Thyroid gland (tissue), 4 donors: ENCODE results near the gene TAS2R41. TPM values are rescaled to one million over a fixed set of nuclear protein-coding genes. Genes with fewer than 3 reads are reported as not detected.

ENCODE experiments used
- DNase-seq, 2 donors: peaks; one replicate each; pipeline ENCODE4 v3.0.0-alpha.2; 2019
- H3K27ac ChIP-seq, 3 donors: fragments of 200-600 bp; sonication (generic); 1 replicate in 2 of 3; 2 replicates in 1 of 3; pipeline ENCODE4 v1.5.1; 2016 to 2019; ENCODE audit warnings: mild to moderate bottlenecking in 1 of 3, moderate library complexity in 1 of 3
- H3K27me3 ChIP-seq: fragments of 200-600 bp; sonication (generic); one replicate; pipeline ENCODE4 v1.5.1; 2019
- H3K36me3 ChIP-seq, 2 donors: fragments of 200-600 bp; sonication (generic); one replicate each; pipeline ENCODE4 v1.5.1; 2016 to 2019
- H3K4me1 ChIP-seq, 2 donors: fragments of 200-600 bp; sonication (generic); one replicate each; pipeline ENCODE4 v1.5.1; 2017 to 2019
- H3K4me3 ChIP-seq, 3 donors: fragments of 200-600 bp; sonication (generic); replicated peaks in 1 of 3; 1 replicate in 2 of 3; 2 replicates in 1 of 3; pipeline ENCODE4 v1.5.1; 2016; ENCODE audit warnings: mild to moderate bottlenecking in 1 of 3
- H3K9me3 ChIP-seq: fragments of 200-600 bp; sonication (generic); one replicate; pipeline ENCODE4 v1.5.1; 2017
- CTCF ChIP-seq, 6 experiments: fragments of 200-600 bp in 3 of 6; fragments of 450-650 bp in 3 of 6; sonication (generic) in 3 of 6; IDR thresholded peaks; one replicate each; pipeline ENCODE4 v1.5.1; 2016 to 2019; ENCODE audit warnings: antibody characterized with exemption in 6 of 6, mild to moderate bottlenecking in 2 of 6, inconsistent platforms in 1 of 6, moderate library complexity in 1 of 6
- POLR2A ChIP-seq, 2 donors: fragments of 450-650 bp; IDR thresholded peaks; one replicate each; pipeline ENCODE4 v1.6.1; 2017; ENCODE audit warnings: antibody characterized with exemption in 2 of 2, mild to moderate bottlenecking in 2 of 2, moderate library complexity in 1 of 2
- WGBS, 2 donors: methylation state at CpG; one replicate each; pipeline ENCODE4 v1.1.5; 2017; 5-methylcytosine and 5-hydroxymethylcytosine counted together
- intact Hi-C: fragments of 100-400 bp; cut with DNase I; formaldehyde crosslinking; loops from one replicate; pipeline ENCODE4 v1.15.1; 2023
- total RNA-seq, 4 donors: library from RNA; depleted of rRNA; stranded (reverse); fragments of >200 nt; gene quantifications; one replicate each; pipeline ENCODE4 v1.2.3, GENCODE V29; 2016

Gene TAS2R41
- total RNA-seq, 4 donors from 2014 or later = not detected

DNA sequence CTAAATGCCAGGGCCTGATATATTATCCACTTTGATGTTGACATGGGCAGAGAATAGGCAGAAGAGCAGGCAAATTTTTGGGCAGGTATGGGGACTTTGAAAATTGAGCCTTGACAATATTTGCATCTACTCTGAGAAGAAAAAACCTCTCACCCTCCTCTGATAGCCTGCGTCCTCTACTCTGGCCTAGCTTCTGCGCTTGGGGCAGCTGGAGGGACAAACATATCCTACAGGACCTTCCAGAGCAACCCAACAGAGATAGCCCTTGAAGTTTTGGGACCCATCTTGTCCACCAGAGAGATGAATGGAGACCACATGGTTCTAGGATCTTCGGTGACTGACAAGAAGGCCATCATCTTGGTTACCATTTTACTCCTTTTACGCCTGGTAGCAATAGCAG lies 34.5 kb upstream of the TAS2R41 start, which contains the start of gene TAS2R60:
Gene TAS2R60, plus strand, starts transcription at position 301 of the 400 bp plus-strand sequence. Its CDS starts 0 bp downstream, at position 301.
- no peak for DNase-seq
- H3K36me3 ChIP-seq = no peaks in the 10 kb centered on the region
- no peaks in the 10 kb centered on the region for H3K9me3 ChIP-seq
- intact Hi-C loops = no loop called here
- H3K4me1 ChIP-seq = no peaks in the 10 kb centered on the region
- peaks cover 5% of the 10 kb centered on the region for H3K27me3 ChIP-seq
- H3K4me3 ChIP-seq = no peak within 1 kb of the TSS
- TF ChIP-seq POLR2A (IDR thresholded peaks at IDR 0.05) (no peak), CTCF (IDR thresholded peaks at IDR 0.05) (no peak)
- 77 to 79% methylated on average over 4 of the region's 4 CpGs for WGBS, 2 donors
- H3K27ac ChIP-seq = no peak within 1 kb of the TSS

DNA sequence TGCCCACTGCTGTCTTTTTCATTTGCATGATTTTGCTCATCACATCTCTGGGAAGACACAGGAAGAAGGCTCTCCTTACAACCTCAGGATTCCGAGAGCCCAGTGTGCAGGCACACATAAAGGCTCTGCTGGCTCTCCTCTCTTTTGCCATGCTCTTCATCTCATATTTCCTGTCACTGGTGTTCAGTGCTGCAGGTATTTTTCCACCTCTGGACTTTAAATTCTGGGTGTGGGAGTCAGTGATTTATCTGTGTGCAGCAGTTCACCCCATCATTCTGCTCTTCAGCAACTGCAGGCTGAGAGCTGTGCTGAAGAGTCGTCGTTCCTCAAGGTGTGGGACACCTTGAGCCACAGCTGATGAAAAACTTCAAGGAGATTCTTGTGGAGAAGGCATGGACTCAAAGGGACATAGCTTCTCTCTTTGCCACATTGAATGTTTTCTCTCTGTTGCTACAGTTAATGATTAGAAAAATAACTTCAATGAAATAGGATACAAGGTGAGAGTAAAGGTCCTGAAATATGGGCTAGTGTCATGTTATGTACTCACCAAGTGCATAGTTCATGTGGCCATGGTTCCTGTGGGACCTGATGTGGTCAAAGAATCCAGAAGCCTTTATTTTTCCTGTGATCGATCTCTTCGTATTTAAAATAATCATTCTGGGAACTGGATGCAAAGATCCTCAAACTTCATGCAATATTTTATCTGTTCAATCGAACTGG lies 33.5 kb upstream of the TAS2R41 start:
- H3K36me3 ChIP-seq = no peaks in the 10 kb centered on the region
- TF ChIP-seq POLR2A (IDR thresholded peaks at IDR 0.05) (no peak), CTCF (IDR thresholded peaks at IDR 0.05) (no peak)
- DNase-seq = no peak
- H3K27ac ChIP-seq = no peak overlapping the region
- intact Hi-C loops = no loop called here
- peaks cover 5% of the 10 kb centered on the region for H3K27me3 ChIP-seq
- no peak overlapping the region for H3K4me3 ChIP-seq
- 92 to 96% methylated on average over 6 of the region's 6 CpGs for WGBS, 2 donors
- no peaks in the 10 kb centered on the region for H3K9me3 ChIP-seq
- H3K4me1 ChIP-seq = no peaks in the 10 kb centered on the region

- TF ChIP-seq POLR2A (IDR thresholded peaks at IDR 0.05) (no peak), CTCF (IDR thresholded peaks at IDR 0.05) (no peak)
- 93 to 100% methylated on average over 1 of the region's 1 CpG for WGBS, 2 donors
- H3K27ac ChIP-seq = no peak overlapping the region
- H3K4me3 ChIP-seq = no peak overlapping the region
- no peaks in the 10 kb centered on the region for H3K36me3 ChIP-seq
- H3K9me3 ChIP-seq = no peaks in the 10 kb centered on the region
- no peaks in the 10 kb centered on the region for H3K4me1 ChIP-seq
- DNase-seq = no peak
- intact Hi-C loops = no loop called here
- peaks cover 5% of the 10 kb centered on the region for H3K27me3 ChIP-seq
These were observed 32.9 kb upstream of the TAS2R41 start for GRCh38 chr7:143444785-143445184.

GRCh38 chr7:143447466-143447865 lies 30.2 kb upstream of the TAS2R41 start:
- intact Hi-C loops = no loop called here

More at GRCh38 chr7:143447466-143447865, 30.2 kb upstream of the TAS2R41 start:
- Histone ChIP-seq H3K4me1 (no peaks in the 10 kb centered on the region), H3K27ac (no peak overlapping the region), H3K9me3 (no peaks in the 10 kb centered on the region), H3K27me3 (peaks cover 5% of the 10 kb centered on the region), H3K4me3 (no peak overlapping the region), H3K36me3 (no peaks in the 10 kb centered on the region)
- 30 to 41% methylated on average over 3 of the region's 3 CpGs for WGBS, 2 donors
- no peak for DNase-seq
- TF ChIP-seq POLR2A (IDR thresholded peaks at IDR 0.05) (no peak), CTCF (IDR thresholded peaks at IDR 0.05) (no peak)
